Measurements from ENCODE around the gene MAMDC4.

GRCh38 chr9:136825295-136826187, 26.6 kb upstream of the MAMDC4 start:
- no peak for TF ChIP-seq POLR2A (IDR thresholded peaks at IDR 0.05)
- TF ChIP-seq CTCF (IDR thresholded peaks at IDR 0.05) = no peak
